Mesendoderm (in vitro differentiated cells): ENCODE data around the gene GFOD2.

Experiments
- DNase-seq: peaks from one replicate; pipeline ENCODE4 v3.0.0; 2013
- H2AK5ac ChIP-seq: 2 replicates; pipeline ENCODE4 v1.6.1; 2013; ENCODE audit warnings: low read length, inconsistent platforms
- H2BK120ac ChIP-seq: 2 replicates; pipeline ENCODE4 v1.6.1; 2013; ENCODE audit warnings: low read depth, mild to moderate bottlenecking, low read length, moderate library complexity, mixed read lengths
- H2BK15ac ChIP-seq: replicated peaks from 2 replicates; pipeline ENCODE4 v1.6.1; 2013; ENCODE audit warnings: low read depth, mild to moderate bottlenecking, moderate library complexity
- H2BK5ac ChIP-seq: 2 replicates; pipeline ENCODE4 v1.6.1; 2013; ENCODE audit warnings: low read length, inconsistent platforms
- H3K18ac ChIP-seq: 2 replicates; pipeline ENCODE4 v1.6.1; 2013; ENCODE audit warnings: mild to moderate bottlenecking, low read length, mixed read lengths
- H3K23ac ChIP-seq: one replicate; pipeline ENCODE4 v1.6.1; 2013; ENCODE audit warnings: low read length
- H3K27ac ChIP-seq: 2 replicates; pipeline ENCODE4 v1.5.1; 2013; ENCODE audit warnings: low read depth, mild to moderate bottlenecking, inconsistent platforms, low read length, moderate library complexity
- H3K27me3 ChIP-seq: 2 replicates; pipeline ENCODE4 v1.6.1; 2013; ENCODE audit warnings: low read length, control low read depth, mild to moderate bottlenecking, inconsistent platforms; ENCODE audit not compliant: insufficient read depth, poor library complexity
- H3K36me3 ChIP-seq: 2 replicates; pipeline ENCODE4 v1.6.1; 2013; ENCODE audit warnings: low read length, inconsistent platforms; ENCODE audit not compliant: control insufficient read depth, insufficient read depth
- H3K4ac ChIP-seq: one replicate; pipeline ENCODE4 v1.6.1; 2013; ENCODE audit warnings: low read depth, mild to moderate bottlenecking, low read length, moderate library complexity
- H3K4me1 ChIP-seq: 2 replicates; pipeline ENCODE4 v1.6.1; 2013; ENCODE audit warnings: low read depth, low read length, inconsistent platforms; ENCODE audit not compliant: control insufficient read depth
- H3K4me2 ChIP-seq: 2 replicates; pipeline ENCODE4 v1.6.1; 2013; ENCODE audit warnings: low read length
- H3K4me3 ChIP-seq: 2 replicates; pipeline ENCODE4 v1.5.1; 2013; ENCODE audit warnings: mild to moderate bottlenecking, low read length
- H3K56ac ChIP-seq: one replicate; pipeline ENCODE4 v1.6.1; 2013; ENCODE audit warnings: low read length
- H3K79me1 ChIP-seq: 2 replicates; pipeline ENCODE4 v1.6.1; 2013; ENCODE audit warnings: low read length, inconsistent platforms
- H3K79me2 ChIP-seq: 2 replicates; pipeline ENCODE4 v1.6.1; 2013; ENCODE audit warnings: mild to moderate bottlenecking, low read length; ENCODE audit not compliant: control insufficient read depth, insufficient read depth
- H3K9ac ChIP-seq: 2 replicates; pipeline ENCODE4 v1.6.1; 2013; ENCODE audit warnings: low read length, inconsistent platforms
- H4K5ac ChIP-seq: one replicate; pipeline ENCODE4 v1.6.1; 2013; ENCODE audit warnings: low read length
- H4K8ac ChIP-seq: one replicate; pipeline ENCODE4 v1.6.1; 2013; ENCODE audit warnings: low read depth, mild to moderate bottlenecking, control low read depth, low read length, moderate library complexity
- WGBS: extraction: QIAGEN DNeasy Blood & Tissue Kit; methylation state at CpG from one replicate; pipeline ENCODE4 v1.1.7; 2013; ENCODE audit warnings: low lambda C conversion rate, missing lambda C conversion rate; ENCODE audit not compliant: insufficient coverage; ENCODE audit errors: extremely low coverage; 5-methylcytosine and 5-hydroxymethylcytosine counted together

GFOD2 gene

GRCh38 chr16:67723911-67724305 is 4.8 kb upstream of the GFOD2 start:
- H3K27me3 ChIP-seq, result no peaks in the 10 kb centered on the region
- no peak overlapping the region for H3K56ac ChIP-seq
- no peak overlapping the region for H4K8ac ChIP-seq
- no peak overlapping the region for H3K4ac ChIP-seq
- no peak overlapping the region for H4K5ac ChIP-seq
- H2BK120ac ChIP-seq, result no peak overlapping the region
- H3K36me3 ChIP-seq, result no peaks in the 10 kb centered on the region
- no peak overlapping the region for H2AK5ac ChIP-seq
- H3K4me1 ChIP-seq, result peaks cover 5% of the 10 kb centered on the region
- H2BK5ac ChIP-seq, result no peak overlapping the region
- no peak overlapping the region for H3K18ac ChIP-seq
- no peak overlapping the region for H2BK15ac ChIP-seq
- H3K79me2 ChIP-seq, result no peaks in the 10 kb centered on the region
- H3K9ac ChIP-seq, result no peak overlapping the region
- no peak overlapping the region for H3K23ac ChIP-seq
- no CpG with 5 or more reads among the region's 5 CpGs for WGBS
- no peaks in the 10 kb centered on the region for H3K79me1 ChIP-seq
- no peak overlapping the region for H3K27ac ChIP-seq
- no peak overlapping the region for H3K4me3 ChIP-seq
- no peak overlapping the region for H3K4me2 ChIP-seq
- no peak for DNase-seq

- peak; percentile 23 for DNase-seq
- H3K27me3 ChIP-seq, result no peaks in the 10 kb centered on the region
- H2BK15ac ChIP-seq, result no peak overlapping the region
- no peak overlapping the region for H3K23ac ChIP-seq
- no peaks in the 10 kb centered on the region for H3K36me3 ChIP-seq
- H3K4me3 ChIP-seq, result no peak overlapping the region
- H2BK120ac ChIP-seq, result no peak overlapping the region
- H4K5ac ChIP-seq, result no peak overlapping the region
- H3K4me1 ChIP-seq, result peaks cover 5% of the 10 kb centered on the region
- no peak overlapping the region for H3K18ac ChIP-seq
- H2BK5ac ChIP-seq, result no peak overlapping the region
- H3K4ac ChIP-seq, result no peak overlapping the region
- H4K8ac ChIP-seq, result no peak overlapping the region
- no peak overlapping the region for H3K27ac ChIP-seq
- no CpG with 5 or more reads among the region's 5 CpGs for WGBS
- H3K56ac ChIP-seq, result no peak overlapping the region
- H3K4me2 ChIP-seq, result no peak overlapping the region
- no peak overlapping the region for H3K9ac ChIP-seq
- peaks cover 3% of the 10 kb centered on the region for H3K79me2 ChIP-seq
- peaks cover 3% of the 10 kb centered on the region for H3K79me1 ChIP-seq
- H2AK5ac ChIP-seq, result no peak overlapping the region
These were observed 4.2 kb upstream of the GFOD2 start for GRCh38 chr16:67723151-67723910.

GRCh38 chr16:67720236-67720635 is 1.1 kb upstream of the GFOD2 start:
- H3K4me1 ChIP-seq, result peaks cover 5% of the 10 kb centered on the region
- no peak for DNase-seq
- H3K79me2 ChIP-seq, result peaks cover 11% of the 10 kb centered on the region
- no peak overlapping the region for H3K4me3 ChIP-seq
- no peak overlapping the region for H2BK120ac ChIP-seq
- no peak overlapping the region for H2BK5ac ChIP-seq
- no peak overlapping the region for H2AK5ac ChIP-seq
- H3K4me2 ChIP-seq, result peak overlapping the region; percentile 95
- no peak overlapping the region for H4K5ac ChIP-seq
- no peaks in the 10 kb centered on the region for H3K36me3 ChIP-seq
- no CpG with 5 or more reads among the region's 1 CpG for WGBS
- H3K27ac ChIP-seq, result no peak overlapping the region
- peaks cover 8% of the 10 kb centered on the region for H3K79me1 ChIP-seq
- H3K4ac ChIP-seq, result no peak overlapping the region
- H3K18ac ChIP-seq, result no peak overlapping the region
- no peak overlapping the region for H4K8ac ChIP-seq
- H3K27me3 ChIP-seq, result no peaks in the 10 kb centered on the region
- H3K56ac ChIP-seq, result peak overlapping the region; percentile 90
- peak overlapping the region; percentile 81 for H3K9ac ChIP-seq
- H2BK15ac ChIP-seq, result no peak overlapping the region
- H3K23ac ChIP-seq, result no peak overlapping the region

- no peak overlapping the region for H2AK5ac ChIP-seq
- no peak overlapping the region for H4K5ac ChIP-seq
- H3K18ac ChIP-seq, result no peak overlapping the region
- no peaks in the 10 kb centered on the region for H3K36me3 ChIP-seq
- WGBS, result no CpG with 5 or more reads among the region's 5 CpGs
- H3K79me1 ChIP-seq, result peaks cover 8% of the 10 kb centered on the region
- H3K4me3 ChIP-seq, result peak overlapping the region; percentile 65
- peak overlapping the region; percentile 90 for H3K56ac ChIP-seq
- H3K27ac ChIP-seq, result peak overlapping the region; percentile 28
- peaks cover 5% of the 10 kb centered on the region for H3K4me1 ChIP-seq
- peaks cover 12% of the 10 kb centered on the region for H3K79me2 ChIP-seq
- H3K4me2 ChIP-seq, result peak overlapping the region; percentile 95
- H4K8ac ChIP-seq, result no peak overlapping the region
- H3K9ac ChIP-seq, result peak overlapping the region; percentile 81
- no peak overlapping the region for H2BK120ac ChIP-seq
- no peak overlapping the region for H3K4ac ChIP-seq
- no peak overlapping the region for H2BK5ac ChIP-seq
- peak; percentile 88 for DNase-seq
- H3K27me3 ChIP-seq, result no peaks in the 10 kb centered on the region
- H3K23ac ChIP-seq, result no peak overlapping the region
- no peak overlapping the region for H2BK15ac ChIP-seq
These were observed 645 bp upstream of the GFOD2 start for GRCh38 chr16:67719778-67720144.

- Histone ChIP-seq H3K36me3 (no peaks in the 10 kb centered on the region), H3K4me1 (peaks cover 6% of the 10 kb centered on the region), H3K9ac (peak overlapping the region; percentile 88), H3K79me1 (peaks cover 9% of the 10 kb centered on the region), H2BK120ac (no peak overlapping the region), H3K18ac (no peak overlapping the region), H3K4ac (no peak overlapping the region), H3K27ac (no peak overlapping the region), H2BK15ac (no peak overlapping the region), H4K8ac (no peak overlapping the region), H3K4me3 (peak overlapping the region; percentile 80), H3K23ac (no peak overlapping the region), H3K4me2 (peak overlapping the region; percentile 63), H2BK5ac (no peak overlapping the region), H3K27me3 (no peaks in the 10 kb centered on the region), H3K56ac (peak overlapping the region; percentile 95), H4K5ac (no peak overlapping the region), H2AK5ac (no peak overlapping the region), H3K79me2 (peaks cover 14% of the 10 kb centered on the region)
- DNase-seq, result peak; percentile 37
- no CpG with 5 or more reads among the region's 14 CpGs for WGBS
These were observed 458 bp downstream of the GFOD2 start for GRCh38 chr16:67718668-67719047.

- H3K4me3 ChIP-seq, result no peak overlapping the region
- no peak overlapping the region for H4K8ac ChIP-seq
- H3K4ac ChIP-seq, result no peak overlapping the region
- H3K27ac ChIP-seq, result no peak overlapping the region
- no peak overlapping the region for H4K5ac ChIP-seq
- no peak for DNase-seq
- H3K4me2 ChIP-seq, result no peak overlapping the region
- no peak overlapping the region for H2BK15ac ChIP-seq
- H3K9ac ChIP-seq, result no peak overlapping the region
- no peaks in the 10 kb centered on the region for H3K27me3 ChIP-seq
- H2BK5ac ChIP-seq, result no peak overlapping the region
- peaks cover 8% of the 10 kb centered on the region for H3K4me1 ChIP-seq
- H3K18ac ChIP-seq, result no peak overlapping the region
- H3K36me3 ChIP-seq, result no peaks in the 10 kb centered on the region
- H3K56ac ChIP-seq, result no peak overlapping the region
- H3K79me1 ChIP-seq, result peaks cover 13% of the 10 kb centered on the region
- no peak overlapping the region for H2AK5ac ChIP-seq
- H2BK120ac ChIP-seq, result no peak overlapping the region
- H3K79me2 ChIP-seq, result peaks cover 21% of the 10 kb centered on the region
- WGBS, result no CpG with 5 or more reads among the region's 2 CpGs
- no peak overlapping the region for H3K23ac ChIP-seq
These were observed 3.0 kb downstream of the GFOD2 start for GRCh38 chr16:67716097-67716496.
